MM.1S (cell line): ENCODE data around the gene MRPS18A.

Experiments
- DNase-seq: peaks from one replicate; pipeline ENCODE4 v3.0.0-alpha.2; 2015
- H2AFZ ChIP-seq: fragments of 300-600 bp; sonication (generic); 2 replicates; pipeline ENCODE4 v1.6.0; 2016; ENCODE audit warnings: antibody characterized with exemption, low read length
- H3F3A ChIP-seq: fragments of 300-600 bp; sonication (generic); 2 replicates; pipeline ENCODE4 v1.6.1; 2016; ENCODE audit warnings: mild to moderate bottlenecking, antibody characterized with exemption, low read length, moderate library complexity, mixed read lengths; ENCODE audit not compliant: insufficient read depth
- H3K27ac ChIP-seq: fragments of 300-600 bp; sonication (generic); 2 replicates; pipeline ENCODE4 v1.5.1; 2016; ENCODE audit warnings: mild to moderate bottlenecking, low read length
- H3K27me3 ChIP-seq: fragments of 300-600 bp; sonication (generic); replicated peaks from 2 replicates; pipeline ENCODE4 v1.6.0; 2016; ENCODE audit warnings: low read length; ENCODE audit not compliant: insufficient read depth
- H3K36me3 ChIP-seq: fragments of 300-600 bp; sonication (generic); replicated peaks from 2 replicates; pipeline ENCODE4 v1.6.1; 2016; ENCODE audit warnings: mild to moderate bottlenecking, low read length, mixed read lengths; ENCODE audit not compliant: insufficient read depth
- H3K4me1 ChIP-seq: fragments of 300-600 bp; sonication (generic); 2 replicates; pipeline ENCODE4 v1.6.1; 2016; ENCODE audit warnings: low read length, mixed read lengths
- H3K4me2 ChIP-seq: fragments of 300-600 bp; sonication (generic); 2 replicates; pipeline ENCODE4 v1.6.0; 2016; ENCODE audit warnings: low read depth, low read length
- H3K4me3 ChIP-seq: fragments of 300-600 bp; sonication (generic); 2 replicates; pipeline ENCODE4 v1.5.1; 2016; ENCODE audit warnings: low read length, mixed read lengths
- H3K79me2 ChIP-seq: fragments of 300-600 bp; sonication (generic); 2 replicates; pipeline ENCODE4 v1.6.1; 2016; ENCODE audit warnings: mixed run types, low read length, mixed read lengths
- H3K9ac ChIP-seq: fragments of 300-600 bp; sonication (generic); 2 replicates; pipeline ENCODE4 v1.6.1; 2016; ENCODE audit warnings: low read length, mixed read lengths
- H3K9me2 ChIP-seq: fragments of 300-600 bp; sonication (generic); replicated peaks from 2 replicates; pipeline ENCODE4 v1.6.1; 2016; ENCODE audit warnings: mild to moderate bottlenecking, low read length, mixed read lengths; ENCODE audit not compliant: insufficient read depth
- H3K9me3 ChIP-seq: fragments of 300-600 bp; sonication (generic); replicated peaks from 2 replicates; pipeline ENCODE4 v1.6.1; 2016; ENCODE audit warnings: mild to moderate bottlenecking, low read length, mixed read lengths; ENCODE audit not compliant: insufficient read depth
- H4K20me1 ChIP-seq: fragments of 300-600 bp; sonication (generic); 2 replicates; pipeline ENCODE4 v1.6.1; 2016; ENCODE audit warnings: mild to moderate bottlenecking, low read length, moderate library complexity, mixed read lengths; ENCODE audit not compliant: insufficient read depth
- CTCF ChIP-seq: fragments of 300-600 bp; sonication (generic); IDR thresholded peaks from 2 replicates; pipeline ENCODE4 v1.5.1; 2016; ENCODE audit warnings: antibody characterized with exemption, low read length, mixed read lengths
- EZH2 ChIP-seq: fragments of 300-600 bp; sonication (generic); optimal IDR thresholded peaks from 2 replicates; pipeline ENCODE3; 2017; ENCODE audit warnings: low read depth, mild to moderate bottlenecking, antibody characterized with exemption, low read length, mixed read lengths
- EZH2phosphoT487 ChIP-seq: fragments of 300-600 bp; sonication (generic); IDR thresholded peaks from 2 replicates; pipeline ENCODE4 v1.6.1; 2018; ENCODE audit warnings: antibody characterized with exemption, low read length

MRPS18A gene

GRCh38 chr6:43679057-43679456, 8.5 kb downstream of the MRPS18A start:
- Histone ChIP-seq H3F3A (no peaks in the 10 kb centered on the region), H3K4me2 (no peak overlapping the region), H3K27me3 (no peaks in the 10 kb centered on the region), H3K9me3 (no peaks in the 10 kb centered on the region), H3K27ac (no peak overlapping the region), H3K9ac (no peak overlapping the region), H4K20me1 (peaks cover 11% of the 10 kb centered on the region; the same call in 1 of the 2 replicates), H3K79me2 (peaks cover 66% of the 10 kb centered on the region), H3K36me3 (no peaks in the 10 kb centered on the region), H3K4me3 (no peak overlapping the region), H3K9me2 (no peaks in the 10 kb centered on the region), H3K4me1 (peaks cover 4% of the 10 kb centered on the region; the same call in 1 of the 2 replicates), H2AFZ (no peak overlapping the region)
- no peak for DNase-seq
- TF ChIP-seq CTCF (no peak), EZH2phosphoT487 (no peak), EZH2 (no peak)

GRCh38 chr6:43678341-43678740, 9.2 kb downstream of the MRPS18A start:
- Histone ChIP-seq H3K9me2 (no peaks in the 10 kb centered on the region), H3K4me2 (no peak overlapping the region), H3F3A (no peaks in the 10 kb centered on the region), H3K9ac (no peak overlapping the region), H4K20me1 (peaks cover 11% of the 10 kb centered on the region; the same call in 1 of the 2 replicates), H3K4me1 (no peaks in the 10 kb centered on the region), H3K27ac (no peak overlapping the region), H2AFZ (no peak overlapping the region), H3K79me2 (peaks cover 59% of the 10 kb centered on the region), H3K27me3 (no peaks in the 10 kb centered on the region), H3K36me3 (no peaks in the 10 kb centered on the region), H3K4me3 (no peak overlapping the region), H3K9me3 (no peaks in the 10 kb centered on the region)
- TF ChIP-seq CTCF (no peak), EZH2phosphoT487 (no peak), EZH2 (no peak)
- no peak for DNase-seq

GRCh38 chr6:43677759-43678158, 9.8 kb downstream of the MRPS18A start:
- Histone ChIP-seq H2AFZ (no peak overlapping the region), H3K9ac (no peak overlapping the region), H3K27me3 (no peaks in the 10 kb centered on the region), H3K27ac (no peak overlapping the region), H3K9me2 (no peaks in the 10 kb centered on the region), H3K4me2 (no peak overlapping the region), H4K20me1 (peaks cover 11% of the 10 kb centered on the region; the same call in 1 of the 2 replicates), H3K79me2 (peaks cover 53% of the 10 kb centered on the region), H3K9me3 (no peaks in the 10 kb centered on the region), H3F3A (no peaks in the 10 kb centered on the region), H3K4me1 (no peaks in the 10 kb centered on the region), H3K36me3 (no peaks in the 10 kb centered on the region), H3K4me3 (no peak overlapping the region)
- DNase-seq: no peak
- TF ChIP-seq EZH2 (no peak), CTCF (no peak), EZH2phosphoT487 (no peak)
